T-helper 17 cell (primary cell): ENCODE measurements around the gene FBLN1. TPM values are rescaled to one million over a fixed set of nuclear protein-coding genes. Genes with fewer than 3 reads are reported as not detected.
A peak's percentile ranks its signal among the peaks of the same experiment; 100 is the strongest.

Experiments
- ATAC-seq: fragments of 150-1000 bp; cut with Tn5 transposase; 2 replicates; pipeline ENCODE4 v1.10.0; 2021; ENCODE audit warnings: mild to moderate bottlenecking, moderate library complexity
- DNase-seq, 3 donors: peaks; one replicate each; pipeline versions ENCODE4 v3.0.0 to v3.0.0-alpha.2; 2020 to 2021
- H3K9me3 ChIP-seq: one replicate; pipeline ENCODE4 v1.7.0; 2013; ENCODE audit warnings: low read length, mild to moderate bottlenecking; ENCODE audit not compliant: control insufficient read depth, poor library complexity, severe bottlenecking
- H3K27ac Mint-ChIP-seq: one replicate; pipeline ENCODE4 v1.8.0; 2022; ENCODE audit warnings: mild to moderate bottlenecking, moderate library complexity, mixed read lengths
- H3K27me3 Mint-ChIP-seq: one replicate; pipeline ENCODE4 v1.8.0; 2022; ENCODE audit warnings: mixed read lengths
- H3K36me3 Mint-ChIP-seq: one replicate; pipeline ENCODE4 v1.8.0; 2022; ENCODE audit warnings: low read depth, mixed read lengths
- H3K4me1 Mint-ChIP-seq: one replicate; pipeline ENCODE4 v1.8.0; 2022; ENCODE audit warnings: mild to moderate bottlenecking, mixed read lengths
- H3K4me3 Mint-ChIP-seq: one replicate; pipeline ENCODE4 v1.8.0; 2022; ENCODE audit warnings: mild to moderate bottlenecking, moderate library complexity, mixed read lengths
- total RNA-seq, 4 donors: library from RNA in 2 of 4; stranded (reverse) in 2 of 4; gene quantifications; one replicate each; pipeline ENCODE4 v1.2.3 and lab custom pipeline; 2022 to 2026

FBLN1 gene
- total RNA-seq, 2 donors from 2014 or later = 0.34 to 0.90 TPM

GRCh38 chr22:45565973-45566372 lies 63.3 kb downstream of the FBLN1 start:
- DNase-seq (no peak), ATAC-seq (no peak)
- no peak overlapping the region for H3K4me3 Mint-ChIP-seq
- no peak overlapping the region for H3K27ac Mint-ChIP-seq
- no peaks in the 10 kb centered on the region for H3K9me3 ChIP-seq
- H3K27me3 Mint-ChIP-seq = peaks cover 42% of the 10 kb centered on the region
- H3K36me3 Mint-ChIP-seq = no peaks in the 10 kb centered on the region
- no peaks in the 10 kb centered on the region for H3K4me1 Mint-ChIP-seq

GRCh38 chr22:45568213-45568612 lies 65.5 kb downstream of the FBLN1 start:
- no peak overlapping the region for H3K27ac Mint-ChIP-seq
- ATAC-seq (no peak), DNase-seq (no peak)
- no peaks in the 10 kb centered on the region for H3K36me3 Mint-ChIP-seq
- H3K4me3 Mint-ChIP-seq = no peak overlapping the region
- H3K4me1 Mint-ChIP-seq = no peaks in the 10 kb centered on the region
- peaks cover 37% of the 10 kb centered on the region for H3K27me3 Mint-ChIP-seq
- H3K9me3 ChIP-seq = no peaks in the 10 kb centered on the region

DNA sequence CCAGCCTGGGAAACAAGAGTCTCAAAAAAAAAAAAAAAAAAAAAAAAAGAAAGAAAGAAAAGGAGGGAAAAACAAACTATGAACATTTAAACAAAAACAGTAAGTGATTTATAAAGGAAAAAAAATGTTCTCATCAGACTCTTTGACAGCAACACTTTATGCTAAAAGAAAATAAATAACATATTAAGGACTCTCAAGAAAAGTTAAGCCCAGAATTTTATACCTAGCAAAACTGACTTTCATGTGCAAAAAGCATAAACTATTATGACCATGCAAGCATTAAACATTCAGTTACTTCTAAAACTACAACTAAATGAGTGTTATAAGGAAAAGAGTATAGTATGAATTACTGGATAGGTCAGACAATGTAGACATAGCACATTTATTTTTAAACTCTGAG lies 68.4 kb downstream of the FBLN1 start:
- no peak overlapping the region for H3K4me3 Mint-ChIP-seq
- DNase-seq (no peak), ATAC-seq (no peak)
- peaks cover 2% of the 10 kb centered on the region for H3K4me1 Mint-ChIP-seq
- H3K27ac Mint-ChIP-seq = no peak overlapping the region
- peaks cover 20% of the 10 kb centered on the region for H3K27me3 Mint-ChIP-seq
- no peaks in the 10 kb centered on the region for H3K9me3 ChIP-seq
- H3K36me3 Mint-ChIP-seq = no peaks in the 10 kb centered on the region

DNA sequence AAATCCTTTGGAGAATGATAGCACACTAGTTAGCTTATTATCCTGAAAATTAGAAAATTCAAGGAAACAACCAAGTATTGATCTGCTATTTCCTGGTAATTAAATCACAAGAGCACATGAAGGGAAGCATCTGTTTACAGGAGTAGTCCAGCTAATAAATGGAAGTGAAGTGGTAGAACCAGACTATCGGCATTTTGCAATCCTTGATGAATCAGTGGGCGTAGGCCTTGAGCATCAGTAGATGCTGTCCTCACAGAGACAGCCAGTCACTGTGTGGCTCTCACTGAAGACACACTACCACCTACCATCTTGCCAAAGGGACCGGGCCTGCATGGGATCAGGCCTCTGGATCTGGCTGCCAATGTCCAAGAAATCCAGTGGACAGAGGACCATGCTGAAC lies 69.8 kb downstream of the FBLN1 start:
- Mint-ChIP-seq H3K4me3 (no peak overlapping the region), H3K27me3 (peaks cover 19% of the 10 kb centered on the region), H3K36me3 (no peaks in the 10 kb centered on the region), H3K27ac (no peak overlapping the region), H3K4me1 (peaks cover 2% of the 10 kb centered on the region)
- ATAC-seq (no peak), DNase-seq (no peak)
- H3K9me3 ChIP-seq = no peaks in the 10 kb centered on the region

GRCh38 chr22:45574069-45574703 lies 71.5 kb downstream of the FBLN1 start:
- H3K4me1 Mint-ChIP-seq = peaks cover 2% of the 10 kb centered on the region
- no peaks in the 10 kb centered on the region for H3K36me3 Mint-ChIP-seq
- H3K9me3 ChIP-seq = no peaks in the 10 kb centered on the region
- H3K4me3 Mint-ChIP-seq = no peak overlapping the region
- H3K27me3 Mint-ChIP-seq = peaks cover 21% of the 10 kb centered on the region
- no peak overlapping the region for H3K27ac Mint-ChIP-seq
- no peak for DNase-seq
- no peak for ATAC-seq

DNA sequence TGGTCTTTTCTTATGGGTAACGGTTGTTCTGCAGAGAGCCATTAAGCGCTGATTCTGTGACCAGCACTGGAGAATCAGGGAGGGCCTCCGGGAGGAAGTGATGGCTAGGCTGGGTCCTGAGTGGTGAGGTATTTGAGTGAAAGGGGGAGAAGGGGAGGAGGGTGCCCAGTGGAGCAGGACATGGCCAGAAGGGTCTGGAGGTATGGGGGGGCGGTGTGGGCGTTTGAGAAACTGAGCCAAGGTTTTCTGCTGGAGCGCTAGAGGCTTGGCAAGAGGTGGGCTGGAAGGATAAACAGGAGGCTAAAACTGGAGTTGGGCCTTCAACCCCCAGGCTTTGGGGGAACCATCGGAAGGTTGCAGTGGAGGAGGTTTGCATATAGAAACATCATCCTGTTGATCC lies 72.5 kb downstream of the FBLN1 start:
- H3K27me3 Mint-ChIP-seq = peaks cover 26% of the 10 kb centered on the region
- no peak for DNase-seq
- no peak for ATAC-seq
- no peak overlapping the region for H3K27ac Mint-ChIP-seq
- no peak overlapping the region for H3K4me3 Mint-ChIP-seq
- no peaks in the 10 kb centered on the region for H3K9me3 ChIP-seq
- H3K4me1 Mint-ChIP-seq = peaks cover 4% of the 10 kb centered on the region
- H3K36me3 Mint-ChIP-seq = no peaks in the 10 kb centered on the region

DNA sequence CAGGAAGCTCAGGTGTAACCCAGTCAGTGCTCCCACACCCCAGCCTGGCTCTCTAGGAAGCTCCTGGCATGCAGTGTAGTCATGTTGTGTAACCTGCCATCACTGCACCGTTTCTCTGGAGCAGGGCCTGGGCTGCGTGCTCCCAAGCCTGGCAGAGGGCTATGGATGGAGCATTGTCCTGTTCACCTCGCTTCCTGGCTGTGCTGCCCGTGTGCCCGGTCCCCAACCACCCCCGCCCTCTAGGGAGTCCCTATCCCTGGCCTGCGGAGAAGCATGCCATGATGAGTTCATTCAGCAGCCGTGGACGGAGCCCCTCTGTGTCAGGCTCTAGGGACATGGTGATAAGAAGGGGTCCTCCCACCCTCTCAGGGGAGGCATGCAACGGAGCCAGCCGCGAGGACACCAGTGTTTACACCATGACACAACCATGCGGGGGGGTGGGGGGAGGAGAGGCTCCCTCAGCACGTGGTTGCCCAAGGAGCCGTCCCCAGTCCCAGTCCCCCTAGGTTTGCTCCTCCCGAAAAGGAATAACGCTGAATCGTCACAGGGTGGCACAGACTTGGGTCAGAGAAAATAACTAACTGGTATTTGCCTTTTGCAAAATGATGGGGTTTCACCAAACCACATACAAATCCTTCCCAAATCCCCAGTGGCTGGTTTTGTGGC lies 73.1 kb downstream of the FBLN1 start:
- Mint-ChIP-seq H3K4me3 (no peak overlapping the region), H3K27me3 (peaks cover 26% of the 10 kb centered on the region), H3K27ac (no peak overlapping the region), H3K4me1 (peaks cover 4% of the 10 kb centered on the region), H3K36me3 (no peaks in the 10 kb centered on the region)
- DNase-seq = no peak
- no peaks in the 10 kb centered on the region for H3K9me3 ChIP-seq
- no peak for ATAC-seq

- Mint-ChIP-seq H3K36me3 (no peaks in the 10 kb centered on the region), H3K27me3 (peaks cover 26% of the 10 kb centered on the region), H3K4me1 (peaks cover 4% of the 10 kb centered on the region), H3K4me3 (no peak overlapping the region), H3K27ac (no peak overlapping the region)
- DNase-seq (no peak), ATAC-seq (no peak)
- H3K9me3 ChIP-seq = no peaks in the 10 kb centered on the region
Observed at GRCh38 chr22:45576273-45576625, 73.6 kb downstream of the FBLN1 start.

- Mint-ChIP-seq H3K27ac (no peak overlapping the region), H3K27me3 (peaks cover 26% of the 10 kb centered on the region), H3K4me1 (peaks cover 4% of the 10 kb centered on the region), H3K4me3 (no peak overlapping the region), H3K36me3 (peaks cover 2% of the 10 kb centered on the region)
- ATAC-seq (no peak), DNase-seq (no peak)
- no peaks in the 10 kb centered on the region for H3K9me3 ChIP-seq
Observed at GRCh38 chr22:45576730-45577464, 74.2 kb downstream of the FBLN1 start.

DNA sequence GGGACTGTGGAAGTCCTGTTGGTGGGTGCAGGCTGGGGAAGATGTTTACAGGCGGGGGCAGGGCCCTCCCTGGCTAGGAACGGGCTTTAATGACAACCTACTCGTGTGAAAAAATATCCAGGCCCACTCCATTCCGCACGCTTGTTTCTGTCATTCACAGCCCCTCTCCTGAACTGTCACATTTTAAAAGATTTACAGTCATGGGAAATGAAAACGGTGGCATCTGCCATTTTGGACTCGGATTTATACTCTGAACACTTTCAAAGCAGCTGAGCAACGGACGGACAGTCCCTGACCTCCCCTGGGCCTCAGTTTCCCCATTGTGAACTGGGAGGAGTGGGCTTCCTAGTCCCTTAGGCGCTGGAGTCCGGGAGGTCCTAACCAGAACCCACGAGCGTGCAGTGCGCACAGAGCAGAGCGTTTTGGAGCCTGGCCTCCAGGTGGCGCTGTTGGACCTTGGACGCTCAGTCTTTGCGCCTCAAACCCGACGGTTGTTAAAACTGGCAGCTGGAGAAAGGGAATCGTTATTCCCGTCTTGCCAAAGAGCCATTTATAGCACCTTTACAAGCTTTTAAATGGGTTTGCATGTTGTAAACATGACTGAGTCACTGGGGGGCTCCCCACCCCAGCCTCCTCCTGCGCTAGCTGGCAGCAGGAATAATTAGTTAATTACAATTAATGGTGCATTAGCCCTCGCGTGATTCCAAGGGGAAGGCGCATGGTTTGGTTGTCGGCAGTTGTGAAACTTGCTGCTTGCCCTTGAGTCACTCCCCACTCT lies 75.3 kb downstream of the FBLN1 start:
- no peaks in the 10 kb centered on the region for H3K9me3 ChIP-seq
- Mint-ChIP-seq H3K27me3 (peaks cover 26% of the 10 kb centered on the region), H3K4me3 (no peak overlapping the region), H3K4me1 (peaks cover 6% of the 10 kb centered on the region), H3K27ac (no peak overlapping the region), H3K36me3 (peaks cover 2% of the 10 kb centered on the region)
- ATAC-seq (peak; percentile 59), DNase-seq (peak; percentile 48 to 78 (median 68))

GRCh38 chr22:45578524-45579147 lies 76.0 kb downstream of the FBLN1 start:
- ATAC-seq = no peak

GRCh38 chr22:45579306-45579705 lies 76.6 kb downstream of the FBLN1 start:
- DNase-seq (no peak), ATAC-seq (no peak)
- H3K27me3 Mint-ChIP-seq = peaks cover 26% of the 10 kb centered on the region
- peaks cover 2% of the 10 kb centered on the region for H3K36me3 Mint-ChIP-seq
- no peaks in the 10 kb centered on the region for H3K9me3 ChIP-seq
- no peak overlapping the region for H3K27ac Mint-ChIP-seq
- H3K4me1 Mint-ChIP-seq = peaks cover 6% of the 10 kb centered on the region
- no peak overlapping the region for H3K4me3 Mint-ChIP-seq

More at GRCh38 chr22:45578524-45579147, 76.0 kb downstream of the FBLN1 start:
- no peak overlapping the region for H3K27ac Mint-ChIP-seq
- H3K9me3 ChIP-seq = no peaks in the 10 kb centered on the region
- H3K4me1 Mint-ChIP-seq = peaks cover 8% of the 10 kb centered on the region
- H3K36me3 Mint-ChIP-seq = peaks cover 2% of the 10 kb centered on the region
- H3K27me3 Mint-ChIP-seq = peaks cover 26% of the 10 kb centered on the region
- DNase-seq = no peak
- no peak overlapping the region for H3K4me3 Mint-ChIP-seq
